ENCODE data around the gene RNF14.

- TF ChIP-seq CTCF (IDR thresholded peaks at IDR 0.05) = no peak
- TF ChIP-seq POLR2A (IDR thresholded peaks at IDR 0.05) = no peak
Measured at GRCh38 chr5:141928051-141928450, 40.9 kb upstream of the RNF14 start.
